GM19372 (cell line): ENCODE data around the gene EDAR.

Source experiments
- ATAC-seq: cut with Tn5 transposase; IDR thresholded peaks from one replicate; pipeline ENCODE4 v1.9.1; 2021; ENCODE audit warnings: mild to moderate bottlenecking, low read depth, moderate library complexity; ENCODE audit not compliant: unreplicated experiment

EDAR gene

DNA sequence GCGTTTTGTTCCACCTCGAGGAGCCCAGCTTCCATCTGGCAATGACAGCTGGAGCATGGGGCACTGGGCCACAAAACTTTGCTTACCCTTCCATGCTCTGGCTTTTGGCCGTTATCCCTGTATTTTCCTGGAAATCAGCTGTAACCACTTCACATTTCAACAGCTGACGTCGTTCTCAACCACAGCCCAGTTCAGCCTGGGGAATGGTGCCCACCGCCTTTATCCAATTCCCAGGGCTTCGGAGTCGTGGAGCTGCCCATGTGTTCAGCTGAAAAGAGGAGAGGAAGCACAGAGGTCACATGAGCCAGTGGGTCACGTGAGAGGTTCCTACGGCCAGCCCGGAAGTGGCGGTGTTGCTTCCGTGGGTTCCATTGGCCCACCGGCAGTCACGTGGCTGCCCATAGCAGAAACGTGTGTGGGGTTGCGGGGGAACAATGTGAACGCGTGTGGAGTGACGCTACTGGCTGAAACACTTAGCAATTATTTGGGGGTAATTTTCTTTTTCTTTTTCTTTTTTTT is 16.7 kb upstream of the EDAR start:
- ATAC-seq: no peak

DNA sequence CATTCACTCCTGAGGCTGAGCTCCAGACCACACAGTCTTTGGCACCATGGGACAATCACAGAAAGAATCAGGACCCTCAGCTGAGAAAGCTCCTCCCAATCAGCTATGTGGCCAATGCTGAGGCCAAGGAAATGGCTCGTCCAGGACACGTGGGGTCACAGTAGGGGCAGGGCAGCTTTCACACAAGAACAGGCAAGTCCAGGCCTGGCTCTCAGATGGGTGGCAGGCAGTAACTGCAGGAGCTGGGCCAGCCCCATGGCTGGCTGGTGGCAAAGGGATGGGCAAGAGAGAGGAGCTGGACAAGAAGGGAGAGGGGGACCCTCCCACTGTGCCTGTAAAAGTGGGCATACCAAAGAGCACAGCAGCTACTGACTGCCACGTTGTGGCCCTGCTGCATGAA is 12.2 kb upstream of the EDAR start:
- no peak for ATAC-seq

DNA sequence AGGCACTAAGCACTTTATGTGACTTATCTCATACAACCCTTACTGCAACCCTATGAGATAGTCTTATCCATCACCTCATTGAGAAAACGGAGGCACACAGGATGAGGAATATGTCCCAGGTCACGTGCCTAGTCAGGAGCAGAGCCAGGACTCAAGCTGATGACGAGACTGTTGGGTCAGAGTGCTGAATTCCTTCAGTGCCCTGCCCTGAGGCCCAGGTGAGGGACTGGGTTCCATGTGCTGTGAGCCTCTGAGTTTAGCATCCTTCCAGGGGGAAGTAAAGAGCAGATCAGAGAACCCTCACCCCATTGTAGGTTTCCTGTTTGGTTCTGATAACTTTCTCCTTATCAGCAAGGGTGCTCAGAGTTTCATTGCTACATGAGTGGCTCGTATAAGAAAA is 11.7 kb upstream of the EDAR start:
- ATAC-seq: no peak

DNA sequence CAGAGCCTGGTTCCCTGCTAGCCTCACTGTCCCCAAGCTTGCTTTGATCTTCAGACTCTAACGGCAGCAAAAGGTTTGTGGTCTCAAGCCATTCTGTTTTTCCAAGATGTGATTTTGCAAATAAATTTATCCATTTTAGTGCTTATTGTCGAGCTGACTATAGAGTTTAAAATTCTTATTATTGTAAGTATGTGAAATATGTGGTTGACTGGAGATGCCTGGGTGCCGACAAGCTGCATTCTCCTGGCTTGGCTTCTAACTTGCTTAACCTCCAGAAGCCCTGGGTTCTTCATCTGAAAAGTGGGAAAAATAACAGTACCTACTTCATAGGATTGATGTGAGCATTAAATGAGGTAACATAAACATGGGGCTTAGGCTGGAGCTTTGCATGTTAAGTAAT is 9.9 kb upstream of the EDAR start:
- ATAC-seq: no peak

DNA sequence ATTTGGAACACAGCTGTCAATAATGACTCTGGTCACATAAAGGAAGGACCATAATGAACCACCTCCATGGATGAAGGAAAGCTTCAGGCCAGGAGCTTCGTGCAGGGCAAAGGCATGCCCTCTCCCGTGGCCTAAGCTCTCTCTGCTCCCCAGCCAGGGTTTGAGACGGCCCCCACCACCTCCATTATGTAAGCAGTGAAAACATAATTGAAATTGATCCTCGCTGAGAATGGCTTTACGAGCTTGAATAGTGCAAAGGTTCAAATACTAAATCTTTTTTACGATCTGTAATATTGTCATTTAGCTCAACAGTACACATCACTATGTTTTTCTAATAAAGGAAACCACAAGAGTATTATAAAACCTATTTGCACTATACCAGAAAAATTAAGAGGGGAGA is 5.2 kb upstream of the EDAR start:
- ATAC-seq: no peak

DNA sequence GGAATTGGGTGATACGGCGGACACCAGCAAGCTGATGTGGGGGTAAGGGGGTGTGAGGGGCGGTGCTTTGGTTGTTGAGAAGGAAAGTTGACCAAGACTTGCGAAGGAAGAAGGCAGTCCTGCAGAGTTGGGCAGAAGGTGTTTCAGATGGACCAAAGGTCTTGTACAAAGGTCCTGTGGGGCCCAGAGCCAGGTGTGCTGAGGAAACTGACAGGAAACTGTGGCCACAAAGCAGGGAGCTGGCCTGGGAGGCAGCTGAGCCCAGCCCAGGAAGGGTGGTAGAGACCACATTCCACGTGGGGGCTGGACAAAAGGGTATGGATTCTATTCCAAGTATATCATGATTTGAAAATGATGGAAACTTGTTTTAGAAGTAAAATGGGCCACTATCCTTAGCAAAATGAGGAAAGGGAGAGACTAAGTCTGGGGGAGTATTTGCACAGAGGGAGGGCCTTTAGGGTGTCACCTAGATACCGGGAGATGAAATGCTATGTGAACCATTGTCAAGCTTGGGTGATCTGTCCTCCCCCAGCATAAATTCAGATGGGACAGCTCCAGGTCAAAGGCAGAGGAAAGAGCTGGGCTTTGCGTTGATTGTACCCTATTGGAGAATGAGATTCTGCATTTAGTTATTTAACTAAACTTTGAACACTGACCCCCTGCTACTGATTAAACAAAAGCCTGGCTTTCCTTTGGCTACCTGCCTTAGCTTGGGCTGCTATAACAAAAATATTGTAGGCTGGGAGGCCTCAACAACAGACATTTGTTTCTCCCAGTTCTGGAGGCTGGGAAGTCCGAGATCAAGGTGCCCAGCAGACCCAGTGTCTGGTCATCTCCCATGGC is 4.3 kb upstream of the EDAR start:
- no peak for ATAC-seq

DNA sequence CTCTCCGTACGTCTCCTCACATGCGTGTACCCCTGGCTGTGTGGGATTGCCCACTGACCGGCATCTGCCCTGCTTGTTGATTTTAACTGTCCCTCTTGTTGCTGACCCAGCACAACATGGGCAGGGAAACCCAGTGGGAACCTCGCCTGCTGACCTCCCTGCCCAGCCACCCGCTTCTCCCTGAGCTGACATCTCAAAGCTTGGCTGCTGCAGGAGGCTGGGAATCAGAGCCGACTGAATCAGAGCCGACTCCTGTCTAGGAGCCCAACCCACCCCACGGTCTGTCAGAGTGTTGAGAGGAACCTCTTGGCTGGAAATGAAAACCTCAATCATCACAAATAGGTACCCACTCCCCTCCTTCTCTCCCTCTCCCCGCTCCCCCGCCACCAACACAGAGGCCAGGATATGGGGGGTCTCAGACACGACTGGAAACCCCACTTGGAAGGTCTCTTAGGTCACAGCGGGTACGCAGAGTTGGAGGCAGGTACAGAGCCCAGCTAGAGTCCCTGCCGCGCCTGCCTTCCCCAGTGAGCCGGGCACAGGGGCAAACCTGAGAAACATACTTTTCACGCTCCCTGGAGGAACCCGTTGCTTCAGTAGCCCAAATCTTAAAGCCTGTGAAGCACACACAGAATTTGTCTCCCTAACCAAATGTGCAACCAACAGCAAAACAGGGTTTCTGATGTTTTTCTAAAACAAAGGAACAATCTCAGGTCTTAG is 784 bp downstream of the EDAR start:
- no peak for ATAC-seq

DNA sequence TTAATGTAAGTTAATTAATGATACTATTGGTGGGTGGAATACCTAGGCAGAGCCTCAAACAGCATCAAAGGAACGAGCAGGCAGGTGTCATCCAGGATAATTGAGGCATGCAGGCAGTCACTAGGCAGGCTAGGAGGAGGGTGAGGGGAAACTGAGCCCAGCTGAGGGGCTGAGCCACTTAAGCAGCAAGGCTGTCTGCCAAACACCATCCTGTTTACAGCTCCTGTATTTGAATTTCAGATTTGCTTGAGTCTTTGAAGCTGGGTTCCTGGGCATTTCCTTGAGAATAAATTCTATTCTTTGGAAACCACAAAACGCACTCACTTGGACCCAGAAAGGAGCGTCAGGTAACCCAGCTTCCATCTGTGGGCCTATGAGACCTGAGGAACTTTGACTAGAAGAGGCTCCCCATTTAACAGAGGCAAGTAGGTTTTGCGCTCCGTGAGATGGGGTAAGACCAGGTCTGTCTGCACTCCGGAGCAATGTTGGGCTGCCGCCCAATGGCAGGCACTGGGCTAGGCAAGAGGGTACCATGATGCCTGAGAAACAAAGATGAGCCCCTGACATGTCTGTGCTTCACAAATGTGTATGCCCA is 2.0 kb downstream of the EDAR start:
- ATAC-seq: no peak

DNA sequence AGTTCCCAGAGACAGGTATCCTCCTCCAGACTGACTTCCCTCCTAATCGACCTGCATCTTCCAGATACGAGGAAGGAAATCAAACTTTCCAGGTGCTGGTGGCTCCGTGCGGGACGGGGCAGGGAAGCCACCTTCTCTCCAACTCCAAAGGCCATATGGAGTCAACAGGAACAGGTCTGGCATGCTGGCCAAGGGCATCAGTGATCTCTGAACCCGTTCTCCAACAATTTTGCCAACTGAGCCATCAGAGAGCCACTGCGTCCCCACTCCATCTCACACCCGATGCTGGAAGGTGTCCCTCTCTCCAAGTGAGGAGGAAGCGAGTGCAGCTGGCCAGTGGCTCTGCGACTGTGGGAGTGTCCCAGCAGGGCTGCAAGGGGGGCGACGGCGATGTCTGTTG is 5.4 kb downstream of the EDAR start:
- no peak for ATAC-seq

DNA sequence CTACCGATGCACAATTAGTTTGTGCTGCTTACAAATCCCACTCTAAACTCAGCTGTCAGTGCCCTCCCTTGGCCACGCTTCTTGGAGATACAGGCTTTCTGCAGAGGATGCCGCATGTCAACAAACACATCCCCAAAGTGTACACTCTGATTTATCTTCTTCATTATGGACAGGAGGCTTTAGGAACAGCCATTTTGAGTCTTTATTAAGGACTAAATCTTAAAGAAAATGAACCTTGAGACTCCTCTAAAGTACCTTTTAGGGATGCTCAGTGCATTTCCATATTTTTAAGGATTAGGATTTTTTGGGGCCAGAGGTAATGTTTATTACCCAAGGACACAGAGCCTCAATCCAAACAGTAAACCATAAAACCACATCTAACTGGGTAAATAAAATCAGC is 6.0 kb downstream of the EDAR start:
- no peak for ATAC-seq

DNA sequence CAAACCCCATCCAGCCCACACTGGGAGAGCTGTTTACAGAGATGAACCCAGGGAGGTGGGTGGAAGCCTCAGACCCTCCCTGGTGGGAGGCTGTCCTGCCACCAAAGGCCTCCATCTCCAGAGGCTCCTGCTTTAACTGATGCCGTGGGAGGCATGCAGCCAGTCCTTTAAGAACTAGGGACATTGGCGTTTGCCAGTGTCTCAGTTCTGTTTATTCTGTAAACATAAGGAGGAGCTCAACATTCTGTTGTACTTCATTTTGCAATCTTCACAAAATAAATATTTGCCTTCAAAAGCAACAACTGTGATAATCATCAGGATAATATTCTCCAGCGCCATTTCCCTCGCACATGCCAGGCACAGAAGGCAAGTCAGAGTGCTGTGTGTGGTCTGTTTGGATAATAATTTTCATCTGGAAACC is 6.8 kb downstream of the EDAR start:
- ATAC-seq: no peak

DNA sequence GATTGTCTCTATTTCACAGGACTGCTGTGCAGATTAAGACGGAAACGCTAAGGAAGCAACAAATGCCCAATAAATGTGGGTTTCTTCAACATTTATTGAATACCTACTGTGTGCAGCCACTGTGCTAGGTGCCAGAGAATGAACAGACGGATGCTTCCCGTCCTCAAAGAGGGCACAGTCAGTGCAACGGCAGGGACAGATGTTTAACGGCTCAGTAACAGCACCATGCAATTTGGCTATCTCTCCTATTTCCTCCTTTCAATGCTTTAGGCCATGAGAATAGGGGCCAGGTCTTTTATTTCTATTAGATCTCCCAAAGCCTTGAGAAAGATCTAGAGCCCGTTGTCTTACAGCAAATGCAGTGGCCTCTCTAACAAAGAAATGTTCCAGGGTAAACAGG is 7.2 kb downstream of the EDAR start:
- ATAC-seq: no peak

DNA sequence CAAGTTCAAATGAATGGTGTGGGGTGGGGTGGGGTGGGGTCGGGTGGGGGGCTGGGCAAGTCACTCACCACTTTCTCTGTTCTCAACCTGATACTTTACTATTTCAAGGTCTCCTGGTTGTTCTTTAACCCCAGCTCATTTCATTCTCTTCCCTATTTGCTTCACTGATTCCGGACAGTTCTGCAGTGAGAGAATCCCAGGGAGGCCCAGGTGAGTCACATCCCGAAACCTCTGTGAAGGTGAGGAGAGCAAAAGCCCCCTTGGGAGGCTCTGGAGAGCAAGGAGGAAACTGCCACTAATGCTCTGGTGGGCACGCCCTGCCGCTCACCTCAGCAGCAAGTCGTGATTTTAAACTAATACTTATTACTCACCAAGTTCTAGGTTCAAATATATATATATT is 8.9 kb downstream of the EDAR start:
- no peak for ATAC-seq

DNA sequence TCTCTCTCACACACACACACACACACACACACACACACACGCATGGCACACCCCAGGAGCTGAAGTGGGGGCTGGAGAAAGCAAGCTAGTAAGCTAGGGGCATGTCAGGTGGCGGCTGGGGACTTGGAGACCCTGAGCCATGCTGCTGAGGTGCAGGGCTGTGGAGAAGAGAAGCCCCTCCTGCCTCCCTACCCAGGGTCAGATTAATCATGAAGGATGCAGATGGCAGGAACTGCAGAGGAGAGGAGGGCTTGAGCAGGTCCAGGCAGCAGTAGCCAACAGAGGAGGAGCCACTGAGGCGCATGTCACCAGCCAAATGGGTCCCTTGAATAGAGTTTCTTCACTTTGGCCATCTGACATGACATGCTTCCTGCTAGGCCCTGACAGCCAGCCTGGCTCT is 9.6 kb downstream of the EDAR start:
- ATAC-seq: no peak

DNA sequence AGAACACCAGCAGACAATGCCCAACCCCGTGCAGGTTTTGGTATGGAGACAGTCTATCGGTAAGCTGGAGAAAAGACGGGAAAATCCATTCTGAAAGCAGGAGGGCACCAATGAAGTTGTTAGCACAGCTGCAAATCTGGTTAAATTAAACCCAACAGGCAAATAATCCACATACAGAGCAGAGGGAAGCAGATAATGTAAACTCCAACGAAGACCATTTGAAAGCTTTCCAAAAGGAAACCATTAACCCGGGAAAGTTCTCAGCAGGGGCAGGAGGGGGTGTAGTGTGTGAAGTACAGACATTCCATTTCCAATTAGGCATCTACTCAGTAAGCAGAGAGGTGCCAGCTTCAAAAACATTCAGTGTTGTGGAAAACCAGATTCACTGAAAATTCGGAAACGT is 10.3 kb downstream of the EDAR start:
- ATAC-seq: no peak

DNA sequence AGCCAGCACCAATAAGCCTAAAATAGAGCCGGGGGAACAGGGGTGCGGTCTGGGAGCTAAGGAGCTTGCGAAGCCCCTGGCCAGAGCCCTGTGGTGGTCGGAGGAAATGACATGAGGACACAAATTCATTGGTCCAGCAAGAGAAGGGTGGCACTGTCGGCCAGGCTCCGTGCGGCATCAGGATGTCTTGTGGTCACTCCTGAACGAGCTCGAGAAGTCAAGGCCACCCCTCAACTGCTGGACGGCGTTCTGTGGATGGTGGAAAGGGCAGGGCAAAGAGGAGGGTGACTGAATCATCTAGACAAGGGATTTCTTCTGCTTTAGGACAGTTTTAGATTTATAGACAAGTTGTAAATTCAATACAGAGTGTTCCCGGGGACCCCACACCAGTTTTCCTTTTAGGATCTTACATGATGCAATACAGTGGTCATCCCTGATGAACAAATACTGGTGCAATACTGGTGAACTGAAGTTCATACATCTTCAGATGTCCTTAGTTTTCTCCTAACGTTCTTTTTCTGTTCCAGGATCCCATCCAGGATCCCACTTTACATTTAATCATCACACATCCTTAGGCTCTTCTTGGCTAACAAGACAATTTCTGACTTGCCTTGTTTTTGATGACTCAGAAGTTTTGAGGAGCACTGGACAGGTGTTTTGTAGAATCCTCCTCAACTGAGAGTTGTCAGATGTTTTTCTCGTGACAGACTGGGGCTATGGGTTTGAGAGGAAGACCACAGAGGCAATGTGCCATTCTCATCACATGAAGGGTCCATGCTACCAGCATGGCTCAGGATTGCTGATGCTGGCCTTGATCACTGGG is 13.2 kb downstream of the EDAR start:
- no peak for ATAC-seq

DNA sequence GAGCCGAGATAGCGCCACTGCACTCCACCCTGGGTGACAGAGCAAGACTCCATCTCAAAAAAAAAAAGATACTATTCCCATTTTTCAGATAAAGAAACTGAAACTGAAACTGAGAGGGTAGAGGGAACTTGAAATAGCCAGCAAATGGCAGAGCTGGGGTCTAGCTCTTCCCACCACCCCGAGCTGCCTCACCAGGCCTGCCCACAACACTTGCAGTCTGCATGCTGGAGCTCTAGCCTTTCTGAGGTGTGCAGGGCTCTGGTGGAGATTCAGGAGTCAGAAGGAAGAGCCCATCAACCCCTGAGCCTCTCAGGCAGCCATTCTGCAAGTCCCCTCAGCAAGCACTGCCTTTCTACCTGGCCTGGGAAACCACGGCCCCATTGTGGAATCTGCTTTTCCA is 14.3 kb downstream of the EDAR start:
- no peak for ATAC-seq

DNA sequence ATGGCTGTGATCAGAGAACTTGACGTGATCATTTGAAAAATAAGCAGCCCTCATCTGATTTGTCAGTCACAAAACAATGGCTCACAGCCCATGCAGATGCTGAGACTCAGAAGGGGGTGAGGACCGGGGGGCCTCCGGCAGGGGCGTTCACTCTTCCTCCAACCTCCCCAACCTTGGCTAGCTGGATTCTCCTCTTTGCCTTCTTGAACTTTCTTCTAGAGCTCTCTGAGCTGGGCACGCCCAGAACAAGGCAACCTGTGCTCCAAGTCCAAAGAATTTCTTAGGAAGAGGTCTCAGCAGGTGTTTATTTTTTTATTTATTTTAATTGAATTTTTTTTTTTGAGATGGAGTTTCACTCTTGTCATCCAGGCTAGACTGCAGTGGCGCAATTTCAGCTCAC is 16.4 kb downstream of the EDAR start:
- no peak for ATAC-seq

DNA sequence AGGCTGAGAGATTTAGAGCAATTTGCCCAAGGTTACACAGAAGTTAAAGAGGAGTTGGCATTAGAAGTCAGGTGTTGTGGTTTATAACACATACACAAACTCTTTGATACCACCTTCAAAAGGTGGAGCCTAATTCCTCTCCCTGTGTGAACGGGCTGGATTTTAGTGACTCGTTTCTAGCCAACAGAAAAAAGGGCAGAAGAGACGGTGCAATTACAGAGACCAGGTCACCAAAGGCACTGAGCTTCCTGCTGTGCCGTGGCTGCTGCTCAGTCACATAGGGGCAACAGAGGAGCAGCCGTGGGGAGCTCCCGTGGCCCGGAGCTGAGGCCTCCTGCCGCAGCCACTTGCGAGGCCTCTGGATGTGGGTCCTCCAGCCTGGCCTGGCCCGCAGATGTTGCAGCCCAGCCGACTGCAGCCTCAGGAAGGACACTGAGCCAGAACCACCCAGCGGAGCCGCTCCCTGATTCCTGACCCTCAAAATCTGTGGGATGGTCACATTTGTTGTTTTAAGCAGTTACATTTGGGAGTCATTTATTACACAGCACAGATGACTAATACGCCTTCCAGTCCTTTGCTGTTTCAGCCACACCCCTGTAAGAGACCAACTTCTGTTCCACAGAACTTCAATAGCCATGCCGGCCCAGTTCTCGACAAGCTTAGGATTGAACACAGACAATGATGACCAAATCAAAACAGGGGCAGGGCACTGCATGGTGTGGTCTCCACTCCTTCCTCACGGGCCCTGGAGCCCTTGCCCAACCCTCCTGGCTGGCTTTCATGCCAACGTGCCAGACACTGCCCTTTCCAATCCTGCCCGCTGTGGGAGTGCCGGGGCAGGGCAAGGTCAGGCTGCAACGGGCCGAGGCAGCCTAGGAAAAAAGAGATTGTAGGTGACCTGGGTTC is 17.1 kb downstream of the EDAR start:
- no peak for ATAC-seq

DNA sequence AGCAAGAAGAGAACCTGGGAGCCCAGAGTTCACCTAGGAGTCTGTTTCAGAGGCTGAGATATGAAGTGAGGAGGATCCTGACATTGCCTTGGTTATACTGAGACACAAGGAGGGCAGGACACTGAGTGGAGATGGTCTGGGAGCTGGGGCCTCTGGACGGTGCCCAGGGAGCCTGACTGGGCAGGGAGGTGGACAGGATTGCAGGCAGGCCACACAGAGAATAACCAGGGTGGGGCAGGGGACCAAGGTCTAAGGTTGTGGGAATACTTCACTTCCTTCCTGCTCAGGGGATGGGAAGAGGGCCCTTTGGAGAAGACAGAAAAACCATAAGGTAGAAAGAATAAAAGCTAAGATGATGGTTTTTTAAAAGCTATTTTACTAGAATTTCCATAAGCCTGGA is 18.7 kb downstream of the EDAR start:
- no peak for ATAC-seq
